A549 (cell line): ENCODE measurements around the gene SLC38A4. TPM values are rescaled to one million over a fixed set of nuclear protein-coding genes. Genes with fewer than 3 reads are reported as not detected.

ENCODE experiments used
- ATAC-seq, 2 experiments: fragments of 200-7000 bp in 1 of 2; fragments of >200 bp in 1 of 2; cut with Nextera tagmentation in 1 of 2; cut with Tn5 transposase in 1 of 2; 3 replicates each; pipeline versions ENCODE4 v1.8.0 to v1.9.1; 2018 to 2020; ENCODE audit warnings: mild to moderate bottlenecking in 1 of 2, moderate library complexity in 1 of 2
- CTCF ChIA-PET: fragments of 300-600 bp; sonication (Branson Sonifier 250); formaldehyde crosslinking; extraction: SDS; loops from one replicate; lab custom pipeline; 2021; ENCODE audit warnings: antibody characterized with exemption, inconsistent platforms; lab: Yijun Ruan, JAX
- POLR2A ChIA-PET: fragments of 350-600 bp; formaldehyde crosslinking; extraction: SDS; loops from one replicate; lab custom pipeline; 2021; ENCODE audit warnings: antibody characterized with exemption, inconsistent platforms; lab: Yijun Ruan, JAX
- DNase-seq, 2 experiments: peaks; one replicate each; pipeline versions ENCODE4 v3.0.0 to v3.0.0-alpha.2; 2011 to 2016; ENCODE audit warnings: low read depth in 1 of 2, low spot score in 1 of 2
- FAIRE-seq: peaks from 2 replicates; lab custom pipeline; 2011; peaks lifted over from hg19 to GRCh38; lab: Jason Lieb, UNC
- H3K27ac ChIP-seq, 2 experiments: fragments of >200 bp; sonication (Bioruptor Twin); formaldehyde crosslinking; 3 replicates each; pipeline ENCODE4 v1.5.1; 2016 to 2017
- H3K4me1 ChIP-seq: fragments of >200 bp; sonication (Bioruptor Twin); formaldehyde crosslinking; 3 replicates; pipeline ENCODE4 v1.6.1; 2016
- H3K4me2 ChIP-seq: fragments of >200 bp; sonication (Bioruptor Twin); formaldehyde crosslinking; 3 replicates; pipeline ENCODE4 v1.6.1; 2016
- H3K4me3 ChIP-seq: fragments of >200 bp; sonication (Bioruptor Twin); formaldehyde crosslinking; 3 replicates; pipeline ENCODE4 v1.5.1; 2016
- H3K9me3 ChIP-seq: fragments of >200 bp; sonication (Bioruptor Twin); formaldehyde crosslinking; 3 replicates; pipeline ENCODE4 v1.6.1; 2016
- CBX2 ChIP-seq: fragments of 200-600 bp; sonication (generic); IDR thresholded peaks from 2 replicates; pipeline ENCODE4 v1.6.1; 2016; ENCODE audit warnings: low read depth, mild to moderate bottlenecking, borderline replicate concordance
- CHD4 ChIP-seq: fragments of 200-600 bp; sonication (generic); IDR thresholded peaks from 2 replicates; pipeline ENCODE4 v1.6.1; 2016; ENCODE audit warnings: antibody characterized with exemption, mild to moderate bottlenecking, borderline replicate concordance
- EHF ChIP-seq: fragments of 250-450 bp; sonication (Bioruptor Pico); IDR thresholded peaks from 2 replicates; pipeline ENCODE4 v1.5.0; 2020; ENCODE audit warnings: mild to moderate bottlenecking
- EHMT2 ChIP-seq: fragments of 200-600 bp; sonication (generic); IDR thresholded peaks from 2 replicates; pipeline ENCODE4 v1.6.1; 2016; ENCODE audit warnings: antibody characterized with exemption, low read depth, mild to moderate bottlenecking, moderate library complexity
- ESRRA ChIP-seq: fragments of 150-350 bp; IDR thresholded peaks from 2 replicates; pipeline ENCODE4 v1.6.1; 2014; ENCODE audit warnings: mild to moderate bottlenecking, low read length, borderline replicate concordance
- FOXS1 ChIP-seq: fragments of 250-450 bp; sonication (Bioruptor Pico); IDR thresholded peaks from 2 replicates; pipeline ENCODE4 v1.5.0; 2020; ENCODE audit warnings: mild to moderate bottlenecking, moderate library complexity
- HDAC2 ChIP-seq: fragments of 200-600 bp; sonication (generic); IDR thresholded peaks from 2 replicates; pipeline ENCODE4 v1.6.1; 2016
- HOXB5 ChIP-seq: fragments of 250-450 bp; sonication (Bioruptor Pico); IDR thresholded peaks from 2 replicates; pipeline ENCODE4 v1.5.0; 2020; ENCODE audit warnings: mild to moderate bottlenecking, moderate library complexity
- MYC ChIP-seq: IDR thresholded peaks from 2 replicates; pipeline ENCODE4 v1.6.1; 2012; ENCODE audit warnings: mild to moderate bottlenecking, inconsistent platforms, low read length, improper control_type of control experiment, borderline replicate concordance
- POLR2A ChIP-seq: IDR thresholded peaks from 2 replicates; pipeline ENCODE4 v1.6.1; 2012; ENCODE audit warnings: mild to moderate bottlenecking, low read length
- RAD21 ChIP-seq, 2 experiments: fragments of >200 bp in 1 of 2; sonication (Bioruptor Twin) in 1 of 2; formaldehyde crosslinking in 1 of 2; IDR thresholded peaks in 1 of 2; conservative IDR thresholded peaks in 1 of 2; 2 replicates in 1 of 2; 3 replicates in 1 of 2; pipeline ENCODE4 v1.6.1; 2012 to 2018; ENCODE audit warnings: inconsistent platforms in 1 of 2
- RARB ChIP-seq: fragments of 250-450 bp; sonication (Bioruptor Pico); IDR thresholded peaks from 2 replicates; pipeline ENCODE4 v1.8.0; 2021; ENCODE audit warnings: mild to moderate bottlenecking, moderate library complexity
- RCOR1 ChIP-seq: fragments of 150-350 bp; IDR thresholded peaks from 2 replicates; pipeline ENCODE4 v1.6.1; 2014; ENCODE audit warnings: antibody characterized with exemption, low read length, low read depth
- RNF2 ChIP-seq: fragments of 200-600 bp; sonication (generic); IDR thresholded peaks from 2 replicates; pipeline ENCODE4 v1.6.1; 2016; ENCODE audit warnings: low read depth, mild to moderate bottlenecking, antibody characterized with exemption, moderate library complexity, borderline replicate concordance
- SREBF2 ChIP-seq: fragments of 450-650 bp; IDR thresholded peaks from 2 replicates; pipeline ENCODE4 v1.6.1; 2014; ENCODE audit warnings: mild to moderate bottlenecking, moderate library complexity
- TP53 ChIP-seq: fragments of 250-450 bp; sonication (Bioruptor Pico); IDR thresholded peaks from 2 replicates; pipeline ENCODE4 v1.5.0; 2021; ENCODE audit warnings: mild to moderate bottlenecking, moderate library complexity
- ZC3H11A ChIP-seq: fragments of 450-650 bp; IDR thresholded peaks from 2 replicates; pipeline ENCODE4 v1.6.1; 2014; ENCODE audit warnings: antibody characterized with exemption, mild to moderate bottlenecking
- ZFP36 ChIP-seq: fragments of 450-650 bp; IDR thresholded peaks from 2 replicates; pipeline ENCODE4 v1.6.1; 2014; ENCODE audit warnings: borderline replicate concordance; ENCODE audit not compliant: partially characterized antibody
- WGBS: methylation state at CpG from one replicate; pipeline ENCODE4 v1.1.6; 2017; ENCODE audit errors: missing lambda C conversion rate; 5-methylcytosine and 5-hydroxymethylcytosine counted together
- polyA plus RNA-seq, 4 experiments: library from polyadenylated mRNA; depleted of rRNA in 3 of 4; stranded (reverse); fragments of >200 nt; fragmentation: RNase III in 1 of 4; extraction: RNeasy Plus Mini Kit Qiagen cat#74134 plus additional on column Dnase treatment in 1 of 4; gene quantifications; 2 replicates in 3 of 4; 3 replicates in 1 of 4; pipeline ENCODE4 v1.2.3, GENCODE V29; 2011 to 2017
- TF ChIP-seq, protein P1 (sequence below): IDR thresholded peaks from 2 replicates; pipeline ENCODE4 v1.6.1; 2012
- TF ChIP-seq, protein P2 (sequence below): fragments of 200-600 bp; sonication (generic); IDR thresholded peaks from 2 replicates; pipeline ENCODE4 v1.6.1; 2016; ENCODE audit warnings: antibody characterized with exemption, mild to moderate bottlenecking, moderate library complexity
- TF ChIP-seq, protein P3 (sequence below): fragments of 150-350 bp; IDR thresholded peaks from 2 replicates; pipeline ENCODE4 v1.6.1; 2014; ENCODE audit warnings: low read depth, mild to moderate bottlenecking, low read length
- TF ChIP-seq, protein P4 (sequence below): IDR thresholded peaks from 2 replicates; pipeline ENCODE4 v1.6.1; 2012
- TF ChIP-seq, protein P5 (sequence below): fragments of 450-650 bp; IDR thresholded peaks from 2 replicates; pipeline ENCODE4 v1.6.1; 2014; ENCODE audit warnings: antibody characterized with exemption

The SLC38A4 gene
- polyA plus RNA-seq, 2 of the 4 experiments (the other 2 are of a cell fraction): 0.09 to 0.30 TPM

DNA sequence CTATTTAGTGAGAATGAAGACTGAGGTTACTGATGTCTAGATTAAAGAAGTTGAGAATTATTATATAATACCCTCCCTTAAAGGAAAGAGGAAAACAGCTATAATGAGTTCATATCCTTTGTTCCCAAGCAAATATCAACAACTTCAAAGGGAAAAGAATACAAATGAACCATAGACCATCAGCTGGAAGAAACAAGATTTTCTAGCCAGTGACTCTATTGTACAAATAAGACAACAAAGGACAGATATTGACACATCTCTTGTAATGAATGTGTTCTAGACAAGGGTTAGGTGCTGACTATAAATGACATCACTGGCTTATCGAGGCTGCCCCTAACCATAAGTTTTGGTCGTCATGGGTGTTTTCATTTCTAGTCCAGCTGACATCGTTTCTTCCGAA lies 48.2 kb downstream of the SLC38A4 start:
- H3K4me2 ChIP-seq: no peak overlapping the region
- no peak for FAIRE-seq
- peaks cover 9% of the 10 kb centered on the region; the same call in 2 of the 3 replicates for H3K4me1 ChIP-seq
- ChIA-PET POLR2A (no interaction called here), CTCF (no interaction called here)
- TF ChIP-seq CHD4: no peak
- no peak for TF ChIP-seq ZC3H11A
- no peak for TF ChIP-seq ZFP36
- TF ChIP-seq, protein P1, sequence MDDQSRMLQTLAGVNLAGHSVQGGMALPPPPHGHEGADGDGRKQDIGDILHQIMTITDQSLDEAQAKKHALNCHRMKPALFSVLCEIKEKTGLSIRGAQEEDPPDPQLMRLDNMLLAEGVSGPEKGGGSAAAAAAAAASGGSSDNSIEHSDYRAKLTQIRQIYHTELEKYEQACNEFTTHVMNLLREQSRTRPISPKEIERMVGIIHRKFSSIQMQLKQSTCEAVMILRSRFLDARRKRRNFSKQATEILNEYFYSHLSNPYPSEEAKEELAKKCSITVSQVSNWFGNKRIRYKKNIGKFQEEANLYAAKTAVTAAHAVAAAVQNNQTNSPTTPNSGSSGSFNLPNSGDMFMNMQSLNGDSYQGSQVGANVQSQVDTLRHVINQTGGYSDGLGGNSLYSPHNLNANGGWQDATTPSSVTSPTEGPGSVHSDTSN: no peak
- TF ChIP-seq TP53 (CRISPR knock-in tag): no peak
- TF ChIP-seq MYC: no peak
- TF ChIP-seq, protein P2, sequence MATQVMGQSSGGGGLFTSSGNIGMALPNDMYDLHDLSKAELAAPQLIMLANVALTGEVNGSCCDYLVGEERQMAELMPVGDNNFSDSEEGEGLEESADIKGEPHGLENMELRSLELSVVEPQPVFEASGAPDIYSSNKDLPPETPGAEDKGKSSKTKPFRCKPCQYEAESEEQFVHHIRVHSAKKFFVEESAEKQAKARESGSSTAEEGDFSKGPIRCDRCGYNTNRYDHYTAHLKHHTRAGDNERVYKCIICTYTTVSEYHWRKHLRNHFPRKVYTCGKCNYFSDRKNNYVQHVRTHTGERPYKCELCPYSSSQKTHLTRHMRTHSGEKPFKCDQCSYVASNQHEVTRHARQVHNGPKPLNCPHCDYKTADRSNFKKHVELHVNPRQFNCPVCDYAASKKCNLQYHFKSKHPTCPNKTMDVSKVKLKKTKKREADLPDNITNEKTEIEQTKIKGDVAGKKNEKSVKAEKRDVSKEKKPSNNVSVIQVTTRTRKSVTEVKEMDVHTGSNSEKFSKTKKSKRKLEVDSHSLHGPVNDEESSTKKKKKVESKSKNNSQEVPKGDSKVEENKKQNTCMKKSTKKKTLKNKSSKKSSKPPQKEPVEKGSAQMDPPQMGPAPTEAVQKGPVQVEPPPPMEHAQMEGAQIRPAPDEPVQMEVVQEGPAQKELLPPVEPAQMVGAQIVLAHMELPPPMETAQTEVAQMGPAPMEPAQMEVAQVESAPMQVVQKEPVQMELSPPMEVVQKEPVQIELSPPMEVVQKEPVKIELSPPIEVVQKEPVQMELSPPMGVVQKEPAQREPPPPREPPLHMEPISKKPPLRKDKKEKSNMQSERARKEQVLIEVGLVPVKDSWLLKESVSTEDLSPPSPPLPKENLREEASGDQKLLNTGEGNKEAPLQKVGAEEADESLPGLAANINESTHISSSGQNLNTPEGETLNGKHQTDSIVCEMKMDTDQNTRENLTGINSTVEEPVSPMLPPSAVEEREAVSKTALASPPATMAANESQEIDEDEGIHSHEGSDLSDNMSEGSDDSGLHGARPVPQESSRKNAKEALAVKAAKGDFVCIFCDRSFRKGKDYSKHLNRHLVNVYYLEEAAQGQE: no peak
- TF ChIP-seq HOXB5 (CRISPR knock-in tag): no peak
- TF ChIP-seq FOXS1 (CRISPR knock-in tag): no peak
- no peak for TF ChIP-seq CBX2
- TF ChIP-seq, protein P3, sequence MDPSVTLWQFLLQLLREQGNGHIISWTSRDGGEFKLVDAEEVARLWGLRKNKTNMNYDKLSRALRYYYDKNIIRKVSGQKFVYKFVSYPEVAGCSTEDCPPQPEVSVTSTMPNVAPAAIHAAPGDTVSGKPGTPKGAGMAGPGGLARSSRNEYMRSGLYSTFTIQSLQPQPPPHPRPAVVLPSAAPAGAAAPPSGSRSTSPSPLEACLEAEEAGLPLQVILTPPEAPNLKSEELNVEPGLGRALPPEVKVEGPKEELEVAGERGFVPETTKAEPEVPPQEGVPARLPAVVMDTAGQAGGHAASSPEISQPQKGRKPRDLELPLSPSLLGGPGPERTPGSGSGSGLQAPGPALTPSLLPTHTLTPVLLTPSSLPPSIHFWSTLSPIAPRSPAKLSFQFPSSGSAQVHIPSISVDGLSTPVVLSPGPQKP: no peak
- no peak for TF ChIP-seq RNF2
- no peak for TF ChIP-seq SREBF2
- TF ChIP-seq EHF (CRISPR knock-in tag): no peak
- H3K27ac ChIP-seq: no peak overlapping the region
- WGBS: 31% methylated on average over 4 of the region's 4 CpGs
- no peak overlapping the region for H3K4me3 ChIP-seq
- DNase-seq: no peak
- ATAC-seq: no peak
- H3K9me3 ChIP-seq: no peaks in the 10 kb centered on the region

DNA sequence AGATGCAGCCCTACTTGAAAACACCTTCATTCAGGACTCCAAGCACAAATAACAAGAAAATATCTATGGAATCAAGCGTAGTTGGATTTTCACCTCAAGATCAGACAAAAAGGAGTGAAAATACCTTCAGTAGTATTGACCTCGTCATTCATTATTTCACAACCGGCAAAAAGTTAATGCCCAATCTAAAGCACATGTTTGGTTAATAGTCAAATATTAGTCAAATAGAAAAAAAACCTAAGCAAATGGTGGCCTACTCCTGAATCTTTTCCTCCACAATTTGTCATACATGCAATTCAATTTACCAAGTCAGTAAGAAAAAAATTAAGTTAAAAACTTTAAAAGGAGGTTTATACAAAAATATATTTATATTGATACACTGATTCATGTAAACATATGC lies 50.0 kb downstream of the SLC38A4 start:
- no peak for TF ChIP-seq RARB (CRISPR knock-in tag)
- no peak for TF ChIP-seq TP53 (CRISPR knock-in tag)
- TF ChIP-seq, protein P4, sequence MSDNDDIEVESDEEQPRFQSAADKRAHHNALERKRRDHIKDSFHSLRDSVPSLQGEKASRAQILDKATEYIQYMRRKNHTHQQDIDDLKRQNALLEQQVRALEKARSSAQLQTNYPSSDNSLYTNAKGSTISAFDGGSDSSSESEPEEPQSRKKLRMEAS: no peak
- no peak for TF ChIP-seq RCOR1
- no peak for TF ChIP-seq RAD21 (conservative IDR thresholded peaks at IDR 0.05 in 1 of 2, IDR thresholded peaks at IDR 0.05 in 1 of 2)
- TF ChIP-seq HDAC2: no peak
- TF ChIP-seq ESRRA: no peak
- TF ChIP-seq POLR2A: no peak
- TF ChIP-seq EHMT2: no peak
- no peak for TF ChIP-seq CHD4
- TF ChIP-seq ZC3H11A: no peak
- TF ChIP-seq, protein P5, sequence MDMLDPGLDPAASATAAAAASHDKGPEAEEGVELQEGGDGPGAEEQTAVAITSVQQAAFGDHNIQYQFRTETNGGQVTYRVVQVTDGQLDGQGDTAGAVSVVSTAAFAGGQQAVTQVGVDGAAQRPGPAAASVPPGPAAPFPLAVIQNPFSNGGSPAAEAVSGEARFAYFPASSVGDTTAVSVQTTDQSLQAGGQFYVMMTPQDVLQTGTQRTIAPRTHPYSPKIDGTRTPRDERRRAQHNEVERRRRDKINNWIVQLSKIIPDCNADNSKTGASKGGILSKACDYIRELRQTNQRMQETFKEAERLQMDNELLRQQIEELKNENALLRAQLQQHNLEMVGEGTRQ: no peak
- TF ChIP-seq, all 56 proteins: peak for 0
- ATAC-seq (no peak), FAIRE-seq (no peak), DNase-seq (no peak)
- POLR2A ChIA-PET: no interaction called here
- H3K4me1 ChIP-seq: peaks cover 9% of the 10 kb centered on the region; the same call in 2 of the 3 replicates
- H3K27ac ChIP-seq: no peak overlapping the region
- no peak overlapping the region for H3K4me3 ChIP-seq
- no peak overlapping the region for H3K4me2 ChIP-seq
- H3K9me3 ChIP-seq: no peaks in the 10 kb centered on the region
- CTCF ChIA-PET: no interaction called here
- 59% methylated on average over 3 of the region's 3 CpGs for WGBS
